Endothelial cell of umbilical vein (primary cell): ENCODE data around the gene ARHGAP45.

Experiments
- CTCF ChIP-seq, 2 donors: IDR thresholded peaks; 1 replicate in 1 of 2; 2 replicates in 1 of 2; pipeline ENCODE4 v1.5.1; 2011; ENCODE audit warnings: low read length in 2 of 2, mild to moderate bottlenecking in 2 of 2, moderate library complexity in 2 of 2, control low read depth in 1 of 2, inconsistent platforms in 1 of 2, low read depth in 1 of 2; ENCODE audit not compliant: insufficient read depth in 1 of 2; ENCODE audit errors: extremely low read depth in 1 of 2
- POLR2A ChIP-seq: IDR thresholded peaks from 2 replicates; pipeline ENCODE4 v1.6.1; 2012; ENCODE audit warnings: low read depth, mild to moderate bottlenecking, control low read depth, low read length
- POLR2AphosphoS5 ChIP-seq: IDR thresholded peaks from 2 replicates; pipeline ENCODE4 v1.6.1; 2012; ENCODE audit warnings: low read depth, mild to moderate bottlenecking, control low read depth, low read length, moderate library complexity; ENCODE audit not compliant: insufficient read depth

GRCh38 chr19:1070576-1070930, 3.6 kb downstream of the ARHGAP45 start:
- TF ChIP-seq POLR2A, result no peak
- peak in 1 of 2 donors; percentile 46 for TF ChIP-seq CTCF (IDR thresholded peaks at IDR 0.05; ENCODE audit: extremely low read depth in 1 of 2, insufficient read depth in 1 of 2, low read depth in 1 of 2, low read length in 2 of 2)
- no peak for TF ChIP-seq POLR2AphosphoS5
